Activated T-helper 1 cell treated with Interleukin-2 at 50 U/mL for 16 hours (primary cell): ENCODE measurements around the gene CCDC102A.

Experiments
- DNase-seq: peaks from one replicate; pipeline ENCODE4 v3.0.0-alpha.2; 2020; ENCODE audit warnings: low read depth

The CCDC102A gene

DNA sequence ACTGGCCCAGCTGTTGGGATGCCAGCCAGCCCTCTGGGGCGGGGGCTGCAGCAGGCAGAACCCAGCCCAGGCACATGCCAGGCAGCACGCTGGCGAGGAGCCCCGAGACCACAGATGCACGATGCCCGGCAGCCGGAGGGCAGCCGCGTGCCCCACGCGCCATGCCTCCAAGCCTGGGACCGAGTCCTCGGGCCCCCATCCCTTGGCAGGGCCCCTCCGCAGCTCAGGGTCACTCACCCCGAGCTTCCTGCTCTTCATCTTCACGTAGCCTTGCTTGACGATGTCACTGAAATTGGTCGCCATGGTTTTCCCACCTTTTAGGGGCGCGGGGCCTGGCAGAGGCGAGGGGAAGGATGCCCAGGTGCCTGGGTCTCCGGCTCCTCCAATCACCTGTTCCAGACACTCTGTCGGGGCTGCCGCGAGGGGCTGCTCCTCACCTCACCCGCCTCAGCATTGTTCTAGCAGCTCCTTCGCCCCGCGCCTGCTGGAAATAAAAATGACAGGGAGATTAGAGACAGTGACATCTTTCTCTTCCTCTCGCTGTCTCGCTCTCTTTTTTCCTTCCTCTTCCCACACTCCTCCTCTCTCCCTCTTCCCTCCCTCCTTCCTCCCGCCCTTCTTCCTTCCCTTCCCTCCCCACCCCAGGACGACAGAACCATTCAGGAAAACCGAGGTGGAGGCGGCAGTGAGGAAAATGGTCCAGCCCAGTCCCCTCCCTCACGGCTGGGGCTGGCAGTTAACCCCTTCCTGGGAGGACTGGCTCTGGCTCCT, 57.0 kb downstream of the CCDC102A start:
- DNase-seq, result no peak

DNA sequence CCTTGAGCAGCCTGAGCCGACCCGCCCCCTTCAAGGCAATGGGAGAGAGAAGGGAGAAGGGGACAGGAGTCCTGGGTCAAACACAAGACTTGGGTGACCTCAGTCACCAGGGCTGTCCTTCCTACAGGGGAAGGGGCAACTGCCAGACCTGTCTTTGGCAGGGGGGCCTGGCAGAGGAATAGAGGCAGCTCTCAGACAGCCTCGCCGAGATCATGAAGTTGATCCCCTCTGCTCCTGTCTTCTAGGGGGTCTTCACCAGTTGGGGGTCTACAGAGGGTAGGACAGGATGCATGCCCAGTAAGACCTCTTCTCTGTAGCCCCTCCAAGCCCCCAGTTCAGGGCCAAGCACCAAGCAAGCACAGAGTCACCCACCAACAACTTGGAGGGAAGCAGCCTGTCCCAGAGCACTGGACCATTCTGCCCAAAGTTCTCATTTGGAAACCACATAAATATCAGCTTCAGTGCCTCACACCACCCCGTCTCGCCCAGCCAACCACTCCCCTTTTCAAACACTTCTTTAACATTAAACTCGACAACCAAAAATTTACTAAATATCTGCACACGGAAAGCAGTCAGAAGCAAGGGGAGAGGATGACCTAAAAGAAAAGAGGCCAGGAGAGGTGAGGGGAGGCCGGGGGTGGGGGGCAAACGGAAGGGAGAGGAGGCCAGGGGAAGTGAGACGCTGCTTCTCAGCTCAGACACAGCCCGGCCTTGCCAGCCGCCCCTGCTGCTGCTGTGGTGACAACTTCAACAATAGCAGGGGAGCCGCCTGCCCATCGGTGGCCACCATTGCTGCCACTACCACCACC, 57.8 kb downstream of the CCDC102A start:
- no peak for DNase-seq

GRCh38 chr16:57477531-57478202, 58.7 kb downstream of the CCDC102A start:
- no peak for DNase-seq

DNA sequence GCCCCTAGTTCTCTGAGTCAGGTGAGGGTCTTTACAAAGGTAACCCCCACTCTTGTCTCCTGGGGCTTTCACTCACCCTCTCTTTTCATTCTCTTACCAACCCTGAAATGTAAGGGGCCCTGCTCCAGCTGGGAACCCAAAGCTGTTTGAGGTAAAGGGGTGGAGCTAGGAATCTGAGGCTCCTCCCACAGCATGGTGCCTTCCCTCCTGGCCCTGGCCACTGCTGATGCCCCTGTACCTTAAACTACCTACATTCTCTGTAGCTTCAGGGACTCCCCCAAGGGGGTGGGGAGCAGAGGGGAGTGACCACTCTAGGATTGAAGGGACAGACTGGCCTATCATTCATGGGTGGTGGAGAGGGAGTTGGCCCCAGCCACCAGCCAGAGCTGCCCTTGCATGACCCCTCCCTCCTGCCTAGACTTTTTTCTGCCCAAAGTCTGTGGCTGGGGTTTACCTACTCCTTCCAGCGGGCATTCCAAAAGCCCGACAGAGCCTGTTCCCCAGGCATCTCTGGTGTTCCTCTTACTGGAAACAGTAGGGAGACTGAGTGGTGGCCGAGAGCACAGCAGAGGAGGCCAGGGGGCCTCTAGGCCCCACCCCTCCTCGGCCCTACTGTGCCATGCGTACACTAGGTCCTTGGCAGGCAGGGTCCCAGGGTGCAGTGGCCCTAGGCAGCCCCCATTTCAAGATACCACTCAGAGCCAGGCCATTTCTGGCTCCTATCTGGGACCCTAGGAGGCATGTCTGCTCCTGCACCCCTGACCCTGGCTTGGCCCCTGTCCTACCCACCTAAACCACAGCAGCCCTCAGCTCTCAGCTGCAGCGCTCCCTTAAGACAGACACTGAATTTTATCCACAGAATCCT, 59.6 kb downstream of the CCDC102A start:
- DNase-seq, result no peak

DNA sequence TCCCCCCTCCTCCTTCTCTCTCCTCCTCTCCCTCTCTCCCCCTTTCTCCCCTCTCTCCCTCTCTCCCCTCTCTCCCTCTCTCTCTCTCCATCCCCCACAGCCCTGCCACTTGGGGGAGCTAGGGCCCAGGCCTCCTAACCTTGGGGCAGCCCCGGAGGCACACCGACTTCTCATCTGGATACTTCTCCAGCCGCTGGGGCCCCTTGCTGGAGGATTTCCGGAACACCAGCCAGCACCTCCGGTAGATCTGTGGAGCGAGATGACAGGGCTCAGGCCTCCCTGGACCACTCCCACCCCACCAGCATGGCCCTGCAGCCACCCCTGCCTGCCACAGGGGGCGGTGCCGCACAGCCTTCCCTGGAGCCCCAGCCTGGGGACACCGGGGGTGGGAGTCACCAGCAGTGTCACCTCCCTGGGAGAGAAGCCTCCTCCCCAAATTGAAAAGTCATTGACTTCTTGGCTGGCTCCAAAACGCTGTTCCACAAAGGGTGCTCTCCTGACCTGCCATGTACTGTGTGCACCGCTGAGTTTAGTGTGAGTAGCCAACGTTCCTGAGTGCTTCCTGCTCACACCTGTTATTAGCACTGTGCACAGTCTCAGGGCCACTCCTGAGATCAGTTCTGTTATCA, 60.5 kb downstream of the CCDC102A start:
- peak; percentile 67 for DNase-seq

DNA sequence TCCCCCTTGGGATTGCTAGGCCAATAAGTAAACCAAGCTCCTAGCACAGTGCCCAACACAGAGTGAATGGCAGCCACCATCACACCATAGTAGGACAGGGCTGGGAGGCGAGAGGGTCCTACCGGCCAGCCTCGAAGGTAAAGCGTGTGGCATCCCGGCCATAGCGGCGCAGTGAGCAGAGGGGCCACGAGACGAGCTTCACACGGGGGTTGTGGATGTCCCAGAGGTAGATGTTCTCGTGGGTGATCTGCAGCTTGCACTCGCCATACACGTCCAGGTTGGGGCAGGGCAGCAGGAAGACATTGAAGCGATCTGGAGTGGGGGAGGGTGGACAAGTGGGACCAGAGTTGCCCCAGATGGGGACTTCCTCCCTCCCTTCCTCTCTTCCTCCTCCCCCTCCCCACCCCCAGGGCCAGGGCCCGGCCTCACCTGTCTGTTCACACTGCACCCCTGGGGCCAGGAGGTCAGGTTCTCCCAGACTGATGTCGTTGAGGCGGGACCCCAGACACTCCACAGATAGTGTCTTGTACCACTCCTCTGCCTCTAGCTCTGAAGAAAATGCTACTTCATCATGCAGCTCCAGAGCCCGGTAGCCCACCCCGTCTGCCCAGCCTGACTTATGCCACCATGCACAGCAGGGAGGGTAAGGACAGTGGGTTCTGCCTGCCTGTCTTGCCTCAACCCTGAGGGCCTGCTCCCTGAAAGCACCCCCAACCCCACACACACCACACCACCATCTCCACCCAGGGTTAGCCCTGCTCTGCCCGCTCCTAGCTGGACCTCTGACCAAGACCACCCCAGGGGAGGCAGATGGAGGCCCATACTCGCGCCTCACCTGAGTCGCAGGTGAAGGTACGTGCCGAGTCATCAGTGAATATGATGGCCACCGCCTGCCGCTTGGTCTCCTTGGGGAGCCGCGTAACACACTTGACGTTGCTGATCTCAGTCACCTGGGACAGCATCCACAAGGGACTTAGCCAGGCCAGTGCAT, 61.4 kb downstream of the CCDC102A start:
- DNase-seq, result no peak

- DNase-seq, result no peak
Measured at GRCh38 chr16:57473906-57474305, 62.5 kb downstream of the CCDC102A start.

GRCh38 chr16:57473176-57473840, 63.1 kb downstream of the CCDC102A start:
- DNase-seq, result no peak

- DNase-seq, result no peak
Measured at GRCh38 chr16:57472665-57473060, 63.7 kb downstream of the CCDC102A start.

DNA sequence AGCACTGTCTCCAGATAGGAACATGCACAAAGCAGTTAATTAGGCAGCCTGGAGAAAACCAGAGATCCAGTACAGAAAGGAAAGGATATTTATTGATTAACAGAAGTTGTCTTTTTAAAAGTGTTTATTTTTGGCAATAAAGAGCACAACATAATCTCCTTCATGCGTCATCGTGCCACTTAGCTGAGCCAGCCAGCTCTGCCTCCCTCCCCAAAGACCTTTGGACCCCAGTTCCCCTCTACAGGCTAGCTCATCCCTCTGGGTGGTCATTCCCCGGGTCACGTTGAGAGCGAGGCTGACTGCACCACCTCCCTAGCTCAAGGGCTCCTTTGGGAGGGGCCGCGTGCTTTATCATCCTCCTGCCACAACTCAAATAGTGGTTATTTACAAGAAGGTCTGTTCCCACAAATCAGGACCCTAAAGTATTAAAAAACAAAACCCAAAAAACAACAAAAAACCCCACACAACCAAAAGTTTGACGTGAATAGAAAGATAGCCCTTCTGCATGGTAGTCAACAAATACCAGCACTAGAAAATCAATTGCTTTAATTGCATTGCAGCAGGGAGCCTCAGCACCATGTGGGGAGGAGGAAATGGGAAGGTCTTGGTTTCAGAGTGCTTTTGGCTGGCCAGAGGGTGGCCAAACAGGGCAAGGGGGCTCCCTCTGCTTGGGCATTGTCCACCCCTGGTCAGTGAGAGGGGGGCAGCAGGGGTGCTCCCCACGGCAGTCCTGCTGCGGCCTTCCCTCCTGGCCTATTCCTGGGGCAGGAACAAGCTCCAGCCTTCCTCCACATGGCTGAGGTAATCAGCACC, 64.3 kb downstream of the CCDC102A start:
- DNase-seq, result no peak

DNA sequence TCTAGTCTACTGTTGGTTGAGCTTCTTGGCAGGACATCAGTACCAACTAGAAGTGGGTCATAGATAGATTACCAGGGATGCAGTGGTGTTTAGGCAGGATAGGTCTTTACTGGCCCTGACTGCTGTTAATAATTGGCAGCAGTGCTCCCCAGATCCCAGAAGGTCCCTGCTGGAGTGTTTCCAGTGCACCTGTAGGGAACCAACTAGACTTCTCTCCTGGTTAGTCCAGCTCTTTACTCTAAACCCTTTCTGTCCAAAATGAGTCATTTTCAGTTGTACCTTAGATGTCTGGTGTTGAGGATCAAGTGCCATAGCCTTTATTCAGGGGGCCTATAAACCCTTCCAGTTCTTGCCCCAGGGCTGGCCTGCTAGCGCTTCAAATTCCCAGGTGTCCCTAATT, 65.2 kb downstream of the CCDC102A start:
- no peak for DNase-seq

- no peak for DNase-seq
Measured at GRCh38 chr16:57470711-57471110, 65.7 kb downstream of the CCDC102A start.

GRCh38 chr16:57469917-57470470, 66.4 kb downstream of the CCDC102A start:
- DNase-seq, result no peak

DNA sequence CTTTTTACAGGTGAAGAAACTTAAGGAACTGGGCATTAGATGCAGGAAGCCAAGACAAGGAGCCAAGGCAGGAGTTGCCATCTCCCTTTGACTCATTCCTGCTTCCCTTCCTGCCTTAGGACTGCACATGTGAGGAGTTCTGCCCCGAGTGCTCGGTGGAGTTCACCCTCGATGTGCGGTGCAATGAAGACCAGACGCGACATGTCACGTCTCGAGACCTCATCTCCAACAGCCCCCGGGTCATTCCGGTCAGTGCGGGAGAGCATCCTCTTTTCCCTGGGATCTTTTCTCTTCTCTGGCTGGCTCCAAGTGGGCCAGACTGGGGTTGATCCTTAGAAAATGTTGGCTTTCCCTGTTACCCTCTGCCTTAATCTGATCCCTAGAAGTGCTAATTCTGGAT, 67.3 kb downstream of the CCDC102A start:
- DNase-seq, result no peak

DNA sequence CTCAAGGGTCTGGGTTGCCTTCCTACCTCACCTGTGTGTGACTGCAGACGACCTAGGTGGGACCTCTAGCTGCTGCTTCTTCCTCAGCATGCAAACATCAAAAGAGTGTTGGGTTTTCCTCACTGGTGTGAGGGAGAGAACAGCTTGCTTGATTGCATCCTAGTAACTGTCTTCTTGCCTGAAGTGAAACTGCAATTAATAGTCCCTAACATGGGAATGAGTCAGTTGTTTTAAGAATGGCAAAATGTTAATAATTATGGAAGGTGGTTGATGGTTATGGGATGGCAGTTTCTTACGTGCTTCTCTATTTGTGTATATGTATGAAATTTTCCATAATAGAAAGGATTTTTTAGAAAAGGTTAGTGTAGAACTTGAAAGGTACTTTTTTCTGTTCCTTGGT, 68.0 kb downstream of the CCDC102A start:
- no peak for DNase-seq

DNA sequence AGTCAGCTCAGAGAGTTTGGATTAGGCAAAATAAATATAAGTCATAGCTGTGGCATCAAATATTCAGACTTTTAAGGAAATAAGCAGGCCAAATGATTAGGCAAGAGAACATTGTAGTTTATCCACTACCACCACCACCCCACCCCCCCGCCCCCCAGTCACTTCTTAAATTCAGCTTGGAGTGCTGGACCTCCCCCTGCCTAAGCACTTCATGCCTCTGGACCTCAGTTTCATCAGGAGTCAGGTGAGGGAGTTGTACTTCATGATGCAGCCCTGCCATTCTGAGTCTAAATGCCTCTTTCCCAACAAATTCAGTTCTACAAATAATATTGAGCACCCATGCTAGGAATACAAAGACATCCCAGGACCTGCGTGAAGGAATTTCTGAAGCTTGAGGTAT, 71.8 kb downstream of the CCDC102A start:
- DNase-seq, result no peak

DNA sequence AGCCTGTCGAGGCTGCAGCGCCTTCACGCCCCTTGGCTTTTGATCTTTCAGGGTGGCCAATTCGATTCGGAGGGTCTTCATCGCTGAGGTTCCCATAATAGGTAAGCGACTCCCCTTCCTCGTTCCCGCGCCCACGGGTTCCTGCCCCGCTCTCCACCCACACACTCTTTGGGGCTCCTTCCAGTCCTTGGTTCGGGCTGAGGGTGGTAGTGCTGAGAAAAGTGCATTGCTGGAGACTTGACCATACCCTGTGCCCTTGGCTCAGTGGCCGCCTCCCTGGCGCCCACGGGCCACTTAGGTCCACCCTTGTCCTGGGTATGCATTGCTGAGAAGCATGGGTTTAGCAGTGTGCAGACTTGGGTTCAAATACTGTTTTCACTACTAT, 73.4 kb downstream of the CCDC102A start:
- no peak for DNase-seq

DNA sequence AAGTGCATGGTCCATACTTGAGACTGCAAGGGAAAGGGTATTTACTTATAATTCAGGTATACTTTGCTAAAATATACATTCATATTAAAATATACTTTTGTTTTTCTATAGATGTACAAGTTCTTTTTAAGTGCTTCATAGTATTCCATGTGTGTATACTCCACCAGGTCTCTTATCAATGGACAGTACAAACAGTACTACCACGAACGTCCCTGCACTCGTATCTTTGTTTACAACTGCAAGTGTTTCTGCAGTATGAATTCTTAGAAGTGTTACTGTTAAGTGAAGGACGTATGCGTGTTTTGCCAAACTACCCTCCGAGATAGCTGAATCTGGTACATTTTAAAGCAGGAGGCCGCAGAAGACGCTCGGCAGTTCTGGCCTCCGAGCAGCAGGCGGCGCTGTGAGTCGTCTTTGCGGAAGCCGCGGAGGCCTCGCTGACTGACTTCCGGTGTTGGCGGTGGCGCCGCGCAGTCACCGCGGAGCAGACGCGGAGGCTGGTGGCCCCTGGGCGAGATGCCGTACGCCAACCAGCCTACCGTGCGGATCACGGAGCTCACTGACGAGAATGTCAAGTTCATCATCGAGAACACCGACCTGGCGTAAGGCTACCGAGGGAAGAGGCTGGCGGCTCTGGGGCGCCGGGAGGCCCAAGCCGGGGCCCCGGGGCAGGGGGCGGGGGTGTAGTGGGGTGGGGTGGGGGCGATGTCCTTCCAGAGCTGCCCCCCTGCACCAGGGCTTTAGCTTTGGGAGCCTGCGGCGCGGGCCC, 74.0 kb downstream of the CCDC102A start, which contains the start of gene POLR2C:
Gene POLR2C, plus strand, starts transcription at position 471 of the 769 bp plus-strand sequence. Its CDS starts 46 bp downstream, at position 517.
- peak; percentile 91 for DNase-seq
